Measurements from ENCODE around the gene PPP1CA.

The PPP1CA gene

GRCh38 chr11:67448220-67448609, 46.6 kb upstream of the PPP1CA start:
- no peaks in the 10 kb centered on the region for H3K36me3 ChIP-seq (ENCODE audit: control insufficient read depth, low read length)
- peaks cover 23% of the 10 kb centered on the region for H3F3A ChIP-seq (ENCODE audit: control insufficient read depth, insufficient read depth)
- peak overlapping the region; percentile 4; the same call in 1 of the 2 replicates for H3K27ac ChIP-seq (ENCODE audit: low read depth, low read length)
- H3K4me1 ChIP-seq (ENCODE audit: control insufficient read depth, low read length), result peaks cover 73% of the 10 kb centered on the region
- H4K20me1 ChIP-seq (ENCODE audit: control insufficient read depth, insufficient read depth, low read depth, low read length), result no peaks in the 10 kb centered on the region
- no peaks in the 10 kb centered on the region for H3K9me3 ChIP-seq (ENCODE audit: control insufficient read depth, insufficient read depth, low read length)
- TF ChIP-seq EZH2phosphoT487 (IDR thresholded peaks at IDR 0.05; ENCODE audit: borderline replicate concordance, low read length) (no peak), CTCF (IDR thresholded peaks at IDR 0.05; ENCODE audit: low read depth, low read length, poor library complexity, severe bottlenecking) (no peak)
- no peaks in the 10 kb centered on the region for H3K9me2 ChIP-seq (replicated peaks; ENCODE audit: control insufficient read depth, low read length)
- no peaks in the 10 kb centered on the region for H3K27me3 ChIP-seq (ENCODE audit: control insufficient read depth, low read length)
- peaks cover 18% of the 10 kb centered on the region for H3K79me2 ChIP-seq (ENCODE audit: control insufficient read depth, low read length)
- no peak overlapping the region for H3K4me3 ChIP-seq (ENCODE audit: low read length)
- H3K4me2 ChIP-seq (ENCODE audit: low read length), result no peak overlapping the region

GRCh38 chr11:67445515-67445914, 43.9 kb upstream of the PPP1CA start:
- Histone ChIP-seq H3K27me3 (ENCODE audit: control insufficient read depth, low read length) (no peaks in the 10 kb centered on the region), H4K20me1 (ENCODE audit: control insufficient read depth, insufficient read depth, low read depth, low read length) (no peaks in the 10 kb centered on the region), H3K79me2 (ENCODE audit: control insufficient read depth, low read length) (peaks cover 18% of the 10 kb centered on the region), H3K36me3 (ENCODE audit: control insufficient read depth, low read length) (peaks cover 15% of the 10 kb centered on the region), H3K9me3 (ENCODE audit: control insufficient read depth, insufficient read depth, low read length) (no peaks in the 10 kb centered on the region), H3K27ac (ENCODE audit: low read depth, low read length) (peak overlapping the region; percentile 92), H3K4me1 (ENCODE audit: control insufficient read depth, low read length) (peaks cover 86% of the 10 kb centered on the region), H3K4me2 (ENCODE audit: low read length) (peak overlapping the region; percentile 90), H3F3A (ENCODE audit: control insufficient read depth, insufficient read depth) (peaks cover 44% of the 10 kb centered on the region), H3K9me2 (replicated peaks; ENCODE audit: control insufficient read depth, low read length) (no peaks in the 10 kb centered on the region), H3K4me3 (ENCODE audit: low read length) (peak overlapping the region; percentile 68)
- TF ChIP-seq CTCF (IDR thresholded peaks at IDR 0.05; ENCODE audit: low read depth, low read length, poor library complexity, severe bottlenecking), result no peak
- TF ChIP-seq EZH2phosphoT487 (IDR thresholded peaks at IDR 0.05; ENCODE audit: borderline replicate concordance, low read length), result no peak

GRCh38 chr11:67442504-67443404, 41.1 kb upstream of the PPP1CA start:
- Histone ChIP-seq H3K4me1 (ENCODE audit: control insufficient read depth, low read length) (peaks cover 91% of the 10 kb centered on the region), H3K27ac (ENCODE audit: low read depth, low read length) (peak overlapping the region; percentile 92), H3K36me3 (ENCODE audit: control insufficient read depth, low read length) (peaks cover 42% of the 10 kb centered on the region), H3K27me3 (ENCODE audit: control insufficient read depth, low read length) (no peaks in the 10 kb centered on the region), H3K79me2 (ENCODE audit: control insufficient read depth, low read length) (peaks cover 41% of the 10 kb centered on the region), H4K20me1 (ENCODE audit: control insufficient read depth, insufficient read depth, low read depth, low read length) (no peaks in the 10 kb centered on the region), H3K9me2 (replicated peaks; ENCODE audit: control insufficient read depth, low read length) (no peaks in the 10 kb centered on the region), H3K4me2 (ENCODE audit: low read length) (peak overlapping the region; percentile 90), H3K9me3 (ENCODE audit: control insufficient read depth, insufficient read depth, low read length) (no peaks in the 10 kb centered on the region), H3K4me3 (ENCODE audit: low read length) (peak overlapping the region; percentile 68), H3F3A (ENCODE audit: control insufficient read depth, insufficient read depth) (peaks cover 37% of the 10 kb centered on the region)
- TF ChIP-seq CTCF (IDR thresholded peaks at IDR 0.05; ENCODE audit: low read depth, low read length, poor library complexity, severe bottlenecking), result no peak
- TF ChIP-seq EZH2phosphoT487 (IDR thresholded peaks at IDR 0.05; ENCODE audit: borderline replicate concordance, low read length), result no peak

Data from DOHH2 (cell line).